OCI-LY7 (cell line): ENCODE measurements around the gene SYCP2.

Experiments
- CTCF ChIP-seq: fragments of 200-600 bp; sonication (generic); conservative IDR thresholded peaks from 2 replicates; pipeline ENCODE4 v1.5.1; 2014; ENCODE audit warnings: mild to moderate bottlenecking, antibody characterized with exemption, low read length, moderate library complexity, mixed read lengths
- EZH2phosphoT487 ChIP-seq: fragments of 200-600 bp; sonication (generic); IDR thresholded peaks from 2 replicates; pipeline ENCODE4 v1.6.1; 2018; ENCODE audit warnings: low read depth, borderline replicate concordance, mild to moderate bottlenecking, mixed run types, antibody characterized with exemption, low read length, moderate library complexity, mixed read lengths

GRCh38 chr20:59925359-59925758 lies 8.1 kb downstream of the SYCP2 start:
- TF ChIP-seq EZH2phosphoT487 = no peak
- TF ChIP-seq CTCF = no peak
